ENCODE data around the gene NEXN.

NEXN gene

DNA sequence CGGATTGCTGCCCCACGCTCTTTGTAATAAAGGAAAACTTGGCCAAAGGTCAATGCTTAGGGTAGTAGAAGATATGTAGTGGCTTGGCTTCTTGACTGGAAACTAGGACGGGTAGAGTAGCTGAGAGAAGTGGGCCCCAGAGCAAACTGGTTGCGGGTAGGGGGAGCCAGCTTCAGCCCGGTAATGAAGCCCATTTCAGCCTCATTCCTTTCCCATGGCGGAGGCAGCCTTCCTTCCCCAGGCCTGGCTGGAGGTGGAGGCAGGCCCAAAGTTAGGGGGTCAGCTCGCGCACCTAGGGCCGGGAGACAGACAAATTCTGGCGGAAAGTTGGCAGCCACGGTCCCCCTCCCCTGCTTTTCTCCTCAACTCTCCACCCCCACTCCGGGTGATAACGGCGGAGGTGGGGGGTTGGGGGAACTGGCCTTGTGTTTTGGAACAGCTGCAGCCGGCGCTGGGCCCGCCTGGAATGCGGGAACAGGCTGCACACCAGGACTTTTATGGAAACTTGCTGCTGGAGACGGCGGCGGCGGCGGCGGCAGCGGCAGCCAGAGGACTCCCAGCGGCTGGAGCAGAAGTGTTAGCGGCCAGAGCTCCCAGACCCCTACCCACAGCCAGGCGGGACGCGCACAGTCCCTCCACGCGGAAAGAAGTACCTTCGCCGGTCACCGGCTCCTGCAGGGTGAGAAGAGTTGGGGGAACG lies at the start of gene NEXN:
Gene NEXN, plus strand, starts transcription at position 544 of the 700 bp plus-strand sequence. CDS start 27,483 bp downstream, outside the sequence.
- DNase-seq = peak; percentile 21

DNA sequence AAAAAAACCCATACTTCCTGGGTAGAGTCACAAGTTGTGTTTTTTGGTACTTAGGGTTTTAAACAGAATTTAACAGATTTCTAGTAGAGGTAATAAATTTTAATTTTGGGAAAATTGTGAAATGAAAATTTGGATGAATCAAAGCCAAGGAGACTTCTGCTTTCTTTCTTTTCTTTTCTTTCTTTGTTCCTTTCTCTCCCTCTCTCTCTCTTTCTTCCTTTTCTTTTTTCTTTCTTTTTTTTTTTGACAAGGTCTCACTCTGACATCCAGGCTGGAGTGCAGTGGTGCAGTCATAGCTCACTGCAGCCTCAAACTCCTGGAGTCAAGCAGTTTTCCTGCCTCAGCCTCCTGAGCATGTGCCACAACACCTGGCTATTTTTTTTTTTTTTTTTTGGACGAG lies 46.9 kb upstream of the NEXN start:
- no peak for DNase-seq

- no peak for DNase-seq
Observed at GRCh38 chr1:77845951-77846350, 42.5 kb upstream of the NEXN start.

GRCh38 chr1:77846966-77847365 lies 41.5 kb upstream of the NEXN start:
- DNase-seq = no peak

DNA sequence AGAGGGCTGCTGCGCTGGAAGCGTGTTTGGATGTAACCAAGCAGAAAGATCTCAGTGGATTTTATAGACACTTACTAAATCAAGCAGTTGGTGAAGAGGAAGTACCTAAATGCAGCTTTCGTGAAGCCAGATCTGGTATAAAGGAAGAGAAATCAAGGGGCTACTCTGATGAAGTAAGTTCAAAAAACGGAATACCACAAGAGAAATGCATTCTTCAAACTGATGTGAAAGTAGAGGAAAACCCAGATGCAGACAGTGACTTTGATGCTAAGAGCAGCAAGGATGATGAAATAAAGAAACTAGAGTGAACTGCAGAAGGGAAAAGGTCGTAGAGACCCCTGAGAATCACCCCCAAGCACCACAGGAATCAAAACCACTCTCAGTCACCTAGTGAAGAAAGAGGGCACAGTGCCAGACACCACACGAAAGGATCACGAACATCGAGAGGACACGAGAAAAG lies 40.8 kb upstream of the NEXN start:
- DNase-seq = no peak

DNA sequence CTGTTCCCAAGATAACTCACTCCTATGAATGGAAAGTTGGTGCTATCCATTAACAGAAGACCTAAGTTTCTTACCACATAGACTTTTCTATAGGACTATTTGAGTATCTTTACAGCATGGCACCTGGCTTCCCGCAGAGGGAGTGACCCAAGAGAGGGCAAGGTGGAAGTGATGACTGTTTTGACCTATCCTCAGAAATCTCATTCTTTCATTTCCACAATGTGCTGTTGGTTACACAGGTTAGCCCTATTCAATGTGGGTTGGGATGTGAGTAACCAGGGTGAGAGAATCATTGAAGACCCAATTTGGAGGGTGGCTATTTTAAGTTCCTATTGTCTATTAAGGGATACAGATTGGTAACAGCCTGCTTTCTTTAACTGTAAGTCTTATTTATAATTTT lies 38.3 kb upstream of the NEXN start:
- DNase-seq = no peak

DNA sequence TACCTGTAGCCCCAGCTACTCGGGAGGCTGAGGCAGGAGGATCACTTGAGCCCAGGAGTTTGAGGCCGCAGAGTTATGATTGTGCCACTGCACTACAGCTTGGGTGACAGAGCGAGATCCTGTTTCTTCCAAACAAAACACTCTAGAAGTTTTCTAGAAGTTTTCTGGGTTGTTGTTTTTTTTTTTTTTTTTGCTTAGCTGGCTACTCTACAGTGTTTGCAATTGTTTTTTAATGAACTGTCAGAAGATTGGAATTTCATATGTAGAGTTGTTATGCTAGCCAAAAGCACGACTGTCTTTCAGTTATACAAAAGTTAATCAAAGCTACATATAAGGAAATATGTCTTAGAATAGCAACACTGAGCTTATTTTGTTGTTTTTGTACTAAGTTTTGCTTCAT lies 30.9 kb upstream of the NEXN start:
- DNase-seq = peak; percentile 3

DNA sequence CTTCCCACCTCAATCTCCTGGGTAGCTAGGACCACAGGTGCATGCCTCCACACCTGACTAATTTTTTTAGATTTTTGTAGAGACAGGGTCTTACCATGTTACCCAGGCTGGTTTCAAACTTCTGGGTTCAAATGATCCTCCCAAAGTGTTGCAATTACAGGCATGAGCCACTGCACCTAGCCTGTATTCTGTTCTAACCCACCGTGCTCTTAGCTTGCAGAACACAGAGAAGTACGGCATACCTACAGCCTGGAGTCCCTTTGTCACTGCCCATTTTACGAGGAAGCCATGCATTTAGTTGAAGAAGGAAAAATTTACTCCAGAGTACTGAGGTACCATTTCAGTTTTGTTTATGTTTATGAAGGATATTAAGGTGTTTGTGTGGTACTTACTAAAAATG lies 29.7 kb upstream of the NEXN start:
- DNase-seq = no peak

DNA sequence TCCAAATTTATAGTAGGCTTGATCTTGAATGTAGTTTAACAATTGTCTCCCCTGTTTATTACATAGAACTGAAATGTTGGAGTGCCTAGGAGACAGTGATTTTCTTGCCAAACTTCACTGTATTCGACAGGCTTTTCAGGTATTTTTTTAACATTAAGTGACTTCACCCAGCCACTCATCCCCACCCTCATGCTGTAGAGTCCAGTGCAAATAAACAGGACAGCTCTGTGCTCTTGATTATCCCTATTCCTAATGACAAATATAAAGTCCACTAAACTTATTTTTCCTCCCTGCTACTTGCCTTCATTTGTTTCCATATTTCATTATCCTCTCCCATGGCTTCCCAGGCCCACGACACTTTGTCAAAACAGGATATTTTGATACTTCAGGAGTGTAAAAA lies 29.2 kb upstream of the NEXN start:
- no peak for DNase-seq

DNA sequence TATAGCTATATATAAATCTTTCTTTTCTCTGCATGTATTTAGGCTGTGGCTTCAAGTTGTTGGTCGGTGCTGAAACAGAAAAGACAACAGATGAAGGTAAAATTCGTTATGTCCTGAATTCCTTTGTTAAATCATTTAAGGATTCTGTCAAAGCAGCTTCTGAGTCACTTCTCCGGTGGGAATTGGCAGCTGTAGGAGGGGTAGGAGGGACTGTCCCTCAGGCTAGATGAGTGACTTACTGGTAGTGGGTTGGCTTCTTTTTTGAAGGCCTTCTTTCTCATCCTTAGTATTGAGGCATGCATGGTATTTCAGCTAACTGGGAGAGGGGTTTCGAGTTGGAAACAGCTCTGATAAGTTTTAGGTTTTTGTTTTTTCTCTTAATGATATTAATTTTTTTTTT lies 22.1 kb upstream of the NEXN start:
- no peak for DNase-seq

GRCh38 chr1:77872645-77873044 lies 15.8 kb upstream of the NEXN start:
- DNase-seq = no peak

DNA sequence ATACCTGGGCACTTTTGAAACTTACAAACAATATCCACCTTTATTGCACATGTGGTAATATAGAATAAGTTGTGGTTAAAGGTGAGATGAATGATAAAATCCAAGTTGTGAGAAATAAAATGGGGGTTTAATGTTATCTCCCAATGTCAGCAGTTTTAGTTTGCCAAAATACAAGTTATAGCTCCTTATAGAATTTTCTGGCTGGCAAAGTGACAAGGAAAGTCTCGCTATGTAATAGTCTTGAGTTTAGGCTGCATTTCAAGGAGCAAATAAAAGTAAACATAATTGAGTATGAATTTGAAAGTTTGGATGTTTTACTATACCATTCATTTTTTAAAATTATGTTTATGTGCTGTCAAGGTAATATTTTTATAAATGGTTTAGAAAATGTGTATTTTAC lies 15.0 kb upstream of the NEXN start:
- DNase-seq = no peak

GRCh38 chr1:77874804-77875445 lies 13.5 kb upstream of the NEXN start:
- no peak for DNase-seq

- DNase-seq = peak; percentile 23
Observed at GRCh38 chr1:77876884-77877283, 11.5 kb upstream of the NEXN start.

GRCh38 chr1:77881061-77881460 lies 7.4 kb upstream of the NEXN start:
- no peak for DNase-seq

DNA sequence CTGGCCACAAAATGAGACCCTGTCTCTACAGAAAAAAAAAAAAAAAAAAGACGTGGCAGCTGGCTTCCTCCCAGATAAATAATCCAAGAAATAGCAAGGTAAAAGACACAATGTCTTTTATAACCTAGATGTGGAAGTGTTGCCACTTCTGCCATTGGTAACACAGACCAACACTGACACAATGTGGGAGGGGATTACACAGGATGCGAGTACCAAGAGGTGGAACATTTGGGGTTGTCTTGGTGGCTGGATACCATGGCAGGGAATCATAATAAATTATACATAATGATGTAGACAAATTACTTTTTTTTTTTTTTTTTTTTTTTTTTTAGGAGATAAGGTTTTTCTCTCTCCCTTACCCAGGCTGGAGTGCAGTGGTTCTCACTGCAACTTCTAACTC lies 6.0 kb upstream of the NEXN start:
- DNase-seq = no peak

DNA sequence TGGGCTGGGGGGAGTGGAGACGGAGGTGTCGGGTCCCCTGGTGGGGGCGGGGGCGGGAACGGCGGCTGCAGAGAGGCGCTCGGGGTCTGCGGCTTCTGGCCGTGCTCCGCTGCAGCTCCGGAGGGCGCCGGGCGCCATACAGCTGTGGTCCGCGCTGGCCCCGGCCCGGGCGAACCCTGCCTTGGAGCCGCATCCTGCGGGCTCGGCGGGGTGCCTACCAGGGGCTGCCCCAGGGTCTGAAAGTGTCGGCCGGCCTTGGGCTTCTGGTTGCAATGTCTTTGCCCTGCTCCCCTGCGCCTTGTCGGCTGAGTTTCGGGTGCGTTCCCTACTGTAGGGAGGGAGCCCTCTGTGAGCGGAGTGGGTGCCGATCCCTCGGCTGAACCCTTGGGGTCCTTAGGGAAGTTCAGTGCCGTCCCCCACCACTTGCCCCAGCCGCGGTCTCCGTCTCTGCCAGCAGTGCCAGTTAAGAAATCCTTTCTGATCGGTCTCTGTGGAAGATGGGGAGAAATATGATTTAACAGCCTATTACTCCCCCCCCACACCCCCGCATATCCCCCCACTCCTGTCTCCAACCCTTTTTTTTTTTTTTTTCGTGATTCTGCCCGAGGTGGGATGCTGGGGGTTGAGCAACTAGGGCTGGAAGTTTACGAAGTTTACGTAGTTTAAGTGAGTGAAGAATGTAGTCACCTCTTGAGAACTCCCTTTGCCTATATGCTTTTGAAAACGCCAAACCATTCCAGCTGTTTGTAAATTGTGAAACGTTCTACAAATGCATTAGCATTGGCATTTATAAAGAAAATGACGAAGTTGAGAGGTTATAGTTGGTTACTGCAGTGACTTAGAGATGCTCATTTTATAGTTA lies 588 bp downstream of the NEXN start:
- DNase-seq = peak; percentile 78

- peak; percentile 84 for DNase-seq
Observed at GRCh38 chr1:77889671-77890070, 1.2 kb downstream of the NEXN start.

GRCh38 chr1:77891200-77891599 lies 2.8 kb downstream of the NEXN start:
- no peak for DNase-seq

GRCh38 chr1:77899647-77900320 lies 11.4 kb downstream of the NEXN start:
- DNase-seq = no peak

DNA sequence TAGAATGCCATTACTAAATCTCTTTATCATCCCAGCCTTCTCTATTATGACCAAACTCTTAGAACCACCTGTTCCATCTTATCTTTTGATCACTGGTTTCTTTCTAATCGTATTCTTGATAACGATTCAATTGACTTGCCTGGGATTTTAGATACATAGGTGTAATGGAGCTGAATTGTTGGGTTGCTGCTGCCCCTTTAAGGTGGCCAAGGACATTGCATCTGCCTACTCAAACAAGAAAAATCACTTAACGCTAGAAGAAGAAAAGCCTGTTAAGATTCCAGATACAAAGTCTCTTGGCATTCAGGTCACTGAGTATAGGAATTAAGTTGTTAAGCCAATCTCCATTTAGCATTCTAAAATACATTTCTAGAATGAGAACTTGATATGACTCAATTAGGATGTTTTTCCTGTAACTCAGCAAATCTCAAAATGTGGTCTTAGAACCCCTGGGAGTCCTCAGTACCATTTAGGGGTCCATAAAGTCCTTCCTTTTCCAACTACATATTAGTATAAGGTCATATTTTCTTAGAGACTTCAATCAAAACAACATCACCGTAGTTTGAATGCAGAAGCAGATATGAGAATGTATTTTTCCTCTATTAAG lies 12.4 kb downstream of the NEXN start:
- peak; percentile 62 for DNase-seq

GRCh38 chr1:77905603-77906002 lies 17.2 kb downstream of the NEXN start:
- DNase-seq = no peak
